ENCODE results near the gene NUP214. TPM values are rescaled to one million over a fixed set of nuclear protein-coding genes. Genes with fewer than 3 reads are reported as not detected.

The NUP214 gene
- total RNA-seq, 1 donor from 2014 or later, result 51.5 TPM

- Mint-ChIP-seq H3K4me1 (ENCODE audit: unreplicated experiment) (peaks cover 28% of the 10 kb centered on the region), H3K4me3 (ENCODE audit: unreplicated experiment) (no peak overlapping the region), H3K9me3 (ENCODE audit: unreplicated experiment) (no peaks in the 10 kb centered on the region), H3K36me3 (ENCODE audit: unreplicated experiment) (no peaks in the 10 kb centered on the region), H3K27me3 (ENCODE audit: unreplicated experiment) (no peaks in the 10 kb centered on the region), H3K27ac (ENCODE audit: unreplicated experiment) (no peak overlapping the region)
- TF ChIP-seq, protein P1, sequence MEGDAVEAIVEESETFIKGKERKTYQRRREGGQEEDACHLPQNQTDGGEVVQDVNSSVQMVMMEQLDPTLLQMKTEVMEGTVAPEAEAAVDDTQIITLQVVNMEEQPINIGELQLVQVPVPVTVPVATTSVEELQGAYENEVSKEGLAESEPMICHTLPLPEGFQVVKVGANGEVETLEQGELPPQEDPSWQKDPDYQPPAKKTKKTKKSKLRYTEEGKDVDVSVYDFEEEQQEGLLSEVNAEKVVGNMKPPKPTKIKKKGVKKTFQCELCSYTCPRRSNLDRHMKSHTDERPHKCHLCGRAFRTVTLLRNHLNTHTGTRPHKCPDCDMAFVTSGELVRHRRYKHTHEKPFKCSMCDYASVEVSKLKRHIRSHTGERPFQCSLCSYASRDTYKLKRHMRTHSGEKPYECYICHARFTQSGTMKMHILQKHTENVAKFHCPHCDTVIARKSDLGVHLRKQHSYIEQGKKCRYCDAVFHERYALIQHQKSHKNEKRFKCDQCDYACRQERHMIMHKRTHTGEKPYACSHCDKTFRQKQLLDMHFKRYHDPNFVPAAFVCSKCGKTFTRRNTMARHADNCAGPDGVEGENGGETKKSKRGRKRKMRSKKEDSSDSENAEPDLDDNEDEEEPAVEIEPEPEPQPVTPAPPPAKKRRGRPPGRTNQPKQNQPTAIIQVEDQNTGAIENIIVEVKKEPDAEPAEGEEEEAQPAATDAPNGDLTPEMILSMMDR (IDR thresholded peaks at IDR 0.05), result no peak
- no peak for DNase-seq (ENCODE audit: extremely low spot score, unreplicated experiment)
Measured at GRCh38 chr9:131103535-131103934, 21.9 kb upstream of the NUP214 start.

GRCh38 chr9:131104016-131104740, 21.2 kb upstream of the NUP214 start:
- no peak overlapping the region for H3K27ac Mint-ChIP-seq (ENCODE audit: unreplicated experiment)
- TF ChIP-seq, protein P1 (IDR thresholded peaks at IDR 0.05), result no peak

DNA sequence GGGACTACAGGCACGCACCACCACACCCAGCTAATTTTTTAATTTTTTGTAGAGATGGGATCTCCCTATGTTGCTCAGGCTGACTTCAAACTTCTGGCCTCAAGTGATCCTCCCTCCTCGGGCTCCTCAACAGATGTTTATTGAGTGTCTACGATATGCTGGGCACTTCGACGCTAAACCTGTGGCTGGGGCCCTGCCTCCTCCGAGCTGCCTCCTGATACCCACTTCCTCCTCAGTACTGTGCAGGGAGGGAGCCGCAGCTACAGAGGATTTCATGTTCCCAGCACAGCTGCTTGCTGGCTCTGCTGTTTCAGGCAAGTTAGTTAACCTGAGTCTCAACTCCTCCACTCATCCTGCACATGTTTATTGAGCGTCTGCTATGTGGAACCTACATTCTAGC, 19.4 kb upstream of the NUP214 start:
- TF ChIP-seq, protein P1 (IDR thresholded peaks at IDR 0.05), result no peak
- Mint-ChIP-seq H3K9me3 (ENCODE audit: unreplicated experiment) (no peaks in the 10 kb centered on the region), H3K27ac (ENCODE audit: unreplicated experiment) (no peak overlapping the region)

More at GRCh38 chr9:131104016-131104740, 21.2 kb upstream of the NUP214 start:
- Mint-ChIP-seq H3K27me3 (ENCODE audit: unreplicated experiment) (no peaks in the 10 kb centered on the region), H3K4me1 (ENCODE audit: unreplicated experiment) (peaks cover 22% of the 10 kb centered on the region), H3K36me3 (ENCODE audit: unreplicated experiment) (no peaks in the 10 kb centered on the region), H3K9me3 (ENCODE audit: unreplicated experiment) (no peaks in the 10 kb centered on the region), H3K4me3 (ENCODE audit: unreplicated experiment) (no peak overlapping the region)
- DNase-seq (ENCODE audit: extremely low spot score, unreplicated experiment), result no peak

DNA sequence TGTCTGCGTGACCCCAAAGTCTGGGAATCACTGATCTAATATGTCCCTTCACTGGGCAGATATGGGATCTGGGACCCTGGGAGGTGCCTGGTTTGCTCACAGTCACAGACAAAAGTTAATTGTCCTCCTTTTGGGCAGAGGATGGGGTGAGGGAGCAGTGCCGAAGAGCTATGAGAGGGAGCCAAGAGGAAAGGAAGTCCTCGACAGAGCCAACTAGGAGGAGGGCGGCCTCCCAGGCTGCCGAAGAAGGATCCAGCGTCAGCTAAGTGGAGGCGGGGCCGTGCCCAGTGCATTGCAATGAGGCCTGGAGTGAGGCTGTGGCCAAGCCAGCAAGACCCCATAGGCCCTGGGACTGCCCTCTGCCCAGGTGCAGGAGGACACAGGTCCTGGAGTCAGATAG, 17.6 kb upstream of the NUP214 start:
- H3K36me3 Mint-ChIP-seq (ENCODE audit: unreplicated experiment), result no peaks in the 10 kb centered on the region
- no peaks in the 10 kb centered on the region for H3K9me3 Mint-ChIP-seq (ENCODE audit: unreplicated experiment)
- H3K4me3 Mint-ChIP-seq (ENCODE audit: unreplicated experiment), result no peak overlapping the region
- H3K27ac Mint-ChIP-seq (ENCODE audit: unreplicated experiment), result no peak overlapping the region
- H3K27me3 Mint-ChIP-seq (ENCODE audit: unreplicated experiment), result no peaks in the 10 kb centered on the region
- peaks cover 10% of the 10 kb centered on the region for H3K4me1 Mint-ChIP-seq (ENCODE audit: unreplicated experiment)
- no peak for DNase-seq (ENCODE audit: extremely low spot score, unreplicated experiment)
- TF ChIP-seq, protein P1 (IDR thresholded peaks at IDR 0.05), result no peak

More for the DNA sequence above, 19.4 kb upstream of the NUP214 start:
- Mint-ChIP-seq H3K27me3 (ENCODE audit: unreplicated experiment) (no peaks in the 10 kb centered on the region), H3K36me3 (ENCODE audit: unreplicated experiment) (no peaks in the 10 kb centered on the region), H3K4me3 (ENCODE audit: unreplicated experiment) (no peak overlapping the region), H3K4me1 (ENCODE audit: unreplicated experiment) (peaks cover 10% of the 10 kb centered on the region)
- DNase-seq (ENCODE audit: extremely low spot score, unreplicated experiment), result no peak

DNA sequence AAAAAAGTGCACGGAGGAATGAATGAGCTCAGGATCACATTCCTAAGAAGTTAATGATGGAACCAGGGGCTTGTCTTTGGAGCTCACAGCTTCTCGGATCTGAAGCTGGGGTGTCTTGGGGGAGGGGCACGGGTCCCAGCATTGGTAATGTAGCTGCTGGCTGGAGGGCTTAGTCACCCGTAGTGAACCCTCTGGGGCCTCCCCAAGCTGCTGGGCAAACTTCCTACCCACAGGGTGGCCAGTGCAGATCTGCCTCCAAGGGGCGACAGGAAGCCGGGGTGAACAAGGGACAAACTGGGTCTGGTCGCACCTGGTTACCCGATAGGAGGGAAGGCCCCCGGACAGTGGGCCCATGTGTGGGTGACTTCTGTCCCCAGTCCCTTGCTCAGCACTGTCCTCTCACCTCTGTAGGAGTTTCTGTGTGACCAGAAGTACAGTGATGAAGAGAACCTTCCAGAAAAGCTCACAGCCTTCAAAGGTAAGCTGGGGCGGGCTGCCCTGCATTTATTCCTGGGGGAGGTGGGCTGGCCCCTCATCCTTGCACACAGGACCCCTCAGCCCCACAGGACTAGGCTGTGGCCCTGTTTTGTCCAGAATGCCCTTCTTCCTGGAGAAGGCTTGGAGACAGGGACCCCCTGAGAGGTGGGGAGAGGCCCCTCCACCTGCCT, 14.1 kb upstream of the NUP214 start:
- no peaks in the 10 kb centered on the region for H3K27me3 Mint-ChIP-seq (ENCODE audit: unreplicated experiment)
- TF ChIP-seq, protein P1 (IDR thresholded peaks at IDR 0.05), result no peak
- no peak for DNase-seq (ENCODE audit: extremely low spot score, unreplicated experiment)
- H3K9me3 Mint-ChIP-seq (ENCODE audit: unreplicated experiment), result no peaks in the 10 kb centered on the region
- H3K36me3 Mint-ChIP-seq (ENCODE audit: unreplicated experiment), result peaks cover 2% of the 10 kb centered on the region
- H3K4me1 Mint-ChIP-seq (ENCODE audit: unreplicated experiment), result peaks cover 22% of the 10 kb centered on the region
- H3K4me3 Mint-ChIP-seq (ENCODE audit: unreplicated experiment), result no peak overlapping the region
- H3K27ac Mint-ChIP-seq (ENCODE audit: unreplicated experiment), result no peak overlapping the region

Measured in osteocyte (in vitro differentiated cells).